Colonic mucosa (tissue), 4 donors: ENCODE results near the gene CDT1. TPM values are rescaled to one million over a fixed set of nuclear protein-coding genes. Genes with fewer than 3 reads are reported as not detected.

Source experiments
- DNase-seq: peaks from one replicate; pipeline ENCODE4 v3.0.0-alpha.2; 2020
- H3K27ac ChIP-seq: fragments of 200-600 bp; one replicate; pipeline ENCODE4 v1.8.0; 2021
- H3K27me3 ChIP-seq: fragments of 200-600 bp; one replicate; pipeline ENCODE4 v1.8.0; 2021
- H3K36me3 ChIP-seq: fragments of 200-600 bp; one replicate; pipeline ENCODE4 v1.8.0; 2021
- H3K4me1 ChIP-seq: fragments of 200-600 bp; one replicate; pipeline ENCODE4 v1.8.0; 2021; ENCODE audit warnings: mild to moderate bottlenecking
- H3K4me3 ChIP-seq: fragments of 200-600 bp; one replicate; pipeline ENCODE4 v1.8.0; 2021
- H3K9ac ChIP-seq, 2 donors: one replicate each; pipeline ENCODE4 v1.7.0; 2013; ENCODE audit warnings: control low read depth in 2 of 2, low read depth in 2 of 2, low read length in 2 of 2
- H3K9me3 ChIP-seq: fragments of 200-600 bp; one replicate; pipeline ENCODE4 v1.8.0; 2021
- intact Hi-C: fragments of 100-400 bp; cut with DNase I; formaldehyde crosslinking; loops from one replicate; pipeline ENCODE4 v1.14.1; 2022
- total RNA-seq, 2 donors: library from RNA; stranded (reverse); fragmentation: NEBNext Ultra II Directional in 1 of 2; extraction: Animal tissue kit (Norgen Biotek cat#: 25700) in 1 of 2; gene quantifications; one replicate each; pipeline ENCODE4 v1.2.1, GENCODE V29; 2021
- TF ChIP-seq, protein P1 (sequence below): fragments of 200-600 bp; IDR thresholded peaks from one replicate; pipeline ENCODE4 v1.8.0; 2022; ENCODE audit warnings: antibody characterized with exemption, mild to moderate bottlenecking
- donor health status: healthy.
- donor health status: DM: no; HTN: no; CAD: no.
- donor health status: DM: no; HTN: no; CAD: no.

CDT1 gene
- total RNA-seq, 2 donors from 2014 or later: 14.9 to 71.7 TPM

DNA sequence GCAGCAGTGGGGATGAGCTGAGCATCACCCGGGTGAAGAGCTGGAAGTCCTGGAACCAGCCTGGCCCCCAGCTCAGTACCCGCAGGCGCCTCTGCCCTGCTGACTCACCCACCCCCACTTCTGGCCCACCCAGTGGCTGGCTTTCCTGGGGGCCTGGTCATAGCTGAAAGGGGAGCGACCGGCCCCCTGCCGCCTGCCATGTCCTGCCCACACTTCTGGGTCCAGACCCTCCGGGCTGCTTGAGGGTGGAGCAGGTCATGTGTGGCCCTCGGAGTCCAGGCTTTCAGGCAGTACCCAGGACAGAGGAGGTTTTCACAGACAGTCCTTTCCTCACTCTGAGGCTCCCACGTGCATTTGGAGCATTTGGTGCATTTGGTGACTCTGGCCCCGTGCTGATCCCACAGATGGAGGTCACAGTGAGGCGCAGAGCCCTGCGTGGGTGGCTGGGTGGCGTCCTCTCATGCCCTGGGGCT, 11.5 kb upstream of the CDT1 start:
- H3K4me3 ChIP-seq: no peak overlapping the region
- DNase-seq: no peak
- no peak overlapping the region for H3K9ac ChIP-seq
- H3K4me1 ChIP-seq: no peaks in the 10 kb centered on the region
- intact Hi-C loops: no loop called here
- no peaks in the 10 kb centered on the region for H3K9me3 ChIP-seq
- H3K36me3 ChIP-seq: no peaks in the 10 kb centered on the region
- H3K27ac ChIP-seq: no peak overlapping the region
- no peaks in the 10 kb centered on the region for H3K27me3 ChIP-seq
- TF ChIP-seq, protein P1, sequence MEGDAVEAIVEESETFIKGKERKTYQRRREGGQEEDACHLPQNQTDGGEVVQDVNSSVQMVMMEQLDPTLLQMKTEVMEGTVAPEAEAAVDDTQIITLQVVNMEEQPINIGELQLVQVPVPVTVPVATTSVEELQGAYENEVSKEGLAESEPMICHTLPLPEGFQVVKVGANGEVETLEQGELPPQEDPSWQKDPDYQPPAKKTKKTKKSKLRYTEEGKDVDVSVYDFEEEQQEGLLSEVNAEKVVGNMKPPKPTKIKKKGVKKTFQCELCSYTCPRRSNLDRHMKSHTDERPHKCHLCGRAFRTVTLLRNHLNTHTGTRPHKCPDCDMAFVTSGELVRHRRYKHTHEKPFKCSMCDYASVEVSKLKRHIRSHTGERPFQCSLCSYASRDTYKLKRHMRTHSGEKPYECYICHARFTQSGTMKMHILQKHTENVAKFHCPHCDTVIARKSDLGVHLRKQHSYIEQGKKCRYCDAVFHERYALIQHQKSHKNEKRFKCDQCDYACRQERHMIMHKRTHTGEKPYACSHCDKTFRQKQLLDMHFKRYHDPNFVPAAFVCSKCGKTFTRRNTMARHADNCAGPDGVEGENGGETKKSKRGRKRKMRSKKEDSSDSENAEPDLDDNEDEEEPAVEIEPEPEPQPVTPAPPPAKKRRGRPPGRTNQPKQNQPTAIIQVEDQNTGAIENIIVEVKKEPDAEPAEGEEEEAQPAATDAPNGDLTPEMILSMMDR: no peak

DNA sequence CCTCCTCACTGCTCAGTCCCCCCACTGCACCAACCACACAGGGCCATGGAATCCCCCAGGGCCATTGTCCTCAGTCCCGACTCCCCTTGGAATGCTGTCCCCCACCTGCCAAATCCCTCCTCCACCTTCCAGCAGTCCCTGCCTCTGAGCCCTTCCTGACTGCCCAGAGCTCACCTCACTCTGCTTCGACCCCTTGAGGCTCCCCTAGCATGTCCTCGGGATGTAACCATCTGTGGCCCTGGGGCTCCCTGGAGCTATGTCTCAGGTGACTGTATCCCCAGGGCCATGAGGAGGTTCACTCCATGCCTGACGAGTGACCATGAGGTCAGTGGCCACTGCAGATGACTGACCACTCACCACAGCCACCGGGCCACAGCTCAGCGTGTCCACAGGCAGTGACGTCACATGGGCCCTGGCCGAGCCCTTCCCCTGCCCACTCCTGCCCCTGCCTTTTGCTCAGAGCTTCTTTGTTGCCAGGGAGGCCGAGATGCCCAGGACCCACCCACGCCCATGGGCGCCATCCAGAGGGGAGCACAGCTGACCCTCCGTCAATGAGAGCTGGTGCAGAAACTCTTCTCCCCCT, 10.8 kb upstream of the CDT1 start:
- no peaks in the 10 kb centered on the region for H3K36me3 ChIP-seq
- TF ChIP-seq, protein P1: no peak
- no peak overlapping the region for H3K27ac ChIP-seq
- H3K9me3 ChIP-seq: no peaks in the 10 kb centered on the region
- intact Hi-C loops: no loop called here
- no peaks in the 10 kb centered on the region for H3K27me3 ChIP-seq
- H3K4me3 ChIP-seq: no peak overlapping the region
- no peak for DNase-seq
- no peaks in the 10 kb centered on the region for H3K4me1 ChIP-seq
- H3K9ac ChIP-seq: no peak overlapping the region

DNA sequence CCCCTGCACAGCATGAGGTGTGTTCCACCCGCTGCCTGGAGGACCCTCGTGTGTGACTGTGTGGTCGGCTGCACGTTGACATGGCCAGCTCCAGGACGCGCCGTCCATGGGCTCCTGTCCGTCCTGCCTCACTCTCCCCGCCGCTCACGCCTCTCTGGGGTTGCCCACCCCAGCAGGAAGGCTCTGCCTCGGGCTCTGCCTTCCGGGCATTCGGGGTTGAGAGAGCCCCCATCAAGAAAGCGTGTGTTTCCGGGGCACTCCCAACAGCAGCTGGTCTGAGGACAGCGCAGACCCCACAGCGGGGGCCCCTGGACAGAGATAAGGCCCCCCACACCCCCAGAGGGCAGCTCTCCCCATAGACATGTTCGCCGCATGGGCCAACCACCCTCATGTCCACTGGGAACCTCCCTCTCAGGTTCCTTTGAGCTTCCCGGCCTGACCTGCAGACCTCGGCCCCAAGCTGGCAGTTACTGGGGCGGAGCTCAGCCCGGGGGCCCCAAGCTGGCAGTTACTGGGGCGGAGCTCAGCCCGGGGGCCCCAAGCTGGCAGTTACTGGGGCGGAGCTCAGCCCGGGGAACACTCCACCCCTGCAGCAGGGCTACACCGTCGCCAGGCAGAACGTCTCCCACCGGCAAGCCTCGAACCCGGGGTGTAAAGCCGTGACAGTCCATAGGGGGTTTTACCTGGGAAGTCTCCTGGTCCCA, 10.2 kb upstream of the CDT1 start:
- intact Hi-C loops: no loop called here
- Histone ChIP-seq H3K4me1 (no peaks in the 10 kb centered on the region), H3K27ac (no peak overlapping the region), H3K4me3 (no peak overlapping the region), H3K36me3 (no peaks in the 10 kb centered on the region), H3K9me3 (no peaks in the 10 kb centered on the region), H3K9ac (no peak overlapping the region), H3K27me3 (no peaks in the 10 kb centered on the region)
- TF ChIP-seq, protein P1: no peak
- no peak for DNase-seq

DNA sequence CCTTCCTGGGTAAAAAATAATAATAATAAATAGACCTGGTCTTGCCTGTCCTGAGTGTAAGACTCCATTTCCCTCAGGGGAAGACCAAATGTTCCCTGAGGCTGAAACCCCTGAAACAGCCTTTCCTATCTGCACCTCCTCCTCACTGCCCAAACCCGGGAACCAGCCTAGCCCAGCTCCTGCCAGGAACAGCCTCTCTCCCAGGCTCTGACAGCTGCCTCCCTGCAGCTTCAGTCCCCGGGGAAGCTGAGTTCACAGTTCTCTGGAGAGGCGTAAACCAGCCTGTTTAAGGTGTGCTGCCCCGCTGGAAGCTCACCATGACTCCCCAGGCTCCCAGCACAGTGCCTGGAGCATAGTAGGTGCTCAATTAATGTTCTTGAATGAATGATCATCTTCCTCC, 7.3 kb upstream of the CDT1 start:
- intact Hi-C loops: no loop called here
- Histone ChIP-seq H3K9me3 (no peaks in the 10 kb centered on the region), H3K27ac (no peak overlapping the region), H3K4me3 (no peak overlapping the region), H3K9ac (no peak overlapping the region), H3K27me3 (no peaks in the 10 kb centered on the region), H3K4me1 (no peaks in the 10 kb centered on the region), H3K36me3 (no peaks in the 10 kb centered on the region)
- TF ChIP-seq, protein P1: no peak
- no peak for DNase-seq

DNA sequence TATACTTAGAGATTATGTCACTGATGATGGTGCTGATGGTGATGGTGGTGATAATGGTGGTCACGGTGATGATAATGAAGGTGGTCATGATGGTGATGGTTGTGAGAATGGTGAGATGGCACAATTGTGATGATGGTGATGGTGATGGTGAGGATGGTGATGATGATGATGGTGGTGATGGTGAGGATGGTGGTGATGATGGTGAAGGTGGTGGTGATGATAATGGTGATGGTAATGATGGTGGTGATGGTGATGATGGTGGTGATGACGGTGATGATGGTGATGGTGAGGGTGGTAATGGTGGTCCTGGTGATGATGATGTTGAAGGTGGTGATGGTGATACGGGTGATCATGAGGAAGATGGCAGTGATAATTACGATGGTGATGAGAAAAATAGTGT, 5.5 kb upstream of the CDT1 start:
- Histone ChIP-seq H3K4me1 (no peaks in the 10 kb centered on the region), H3K9me3 (no peaks in the 10 kb centered on the region), H3K9ac (no peak overlapping the region), H3K36me3 (no peaks in the 10 kb centered on the region), H3K27ac (no peak overlapping the region), H3K27me3 (no peaks in the 10 kb centered on the region), H3K4me3 (no peak overlapping the region)
- TF ChIP-seq, protein P1: no peak
- no peak for DNase-seq
- intact Hi-C loops: no loop called here
